Activated CD4-positive, alpha-beta T cell treated with anti-CD3 and anti-CD28 coated beads, Interleukin-2, amount 50 U/mL, for 16 hours (primary cell): ENCODE data around the gene STIM1.
"Not testable (repeated sequence)": the region's sequence is repeated elsewhere in the genome, so short reads cannot be mapped to it uniquely, and the experiment has no call there.

Source experiments
- DNase-seq: peaks from one replicate; pipeline ENCODE4 v3.0.0-alpha.2; 2020

The STIM1 gene

DNA sequence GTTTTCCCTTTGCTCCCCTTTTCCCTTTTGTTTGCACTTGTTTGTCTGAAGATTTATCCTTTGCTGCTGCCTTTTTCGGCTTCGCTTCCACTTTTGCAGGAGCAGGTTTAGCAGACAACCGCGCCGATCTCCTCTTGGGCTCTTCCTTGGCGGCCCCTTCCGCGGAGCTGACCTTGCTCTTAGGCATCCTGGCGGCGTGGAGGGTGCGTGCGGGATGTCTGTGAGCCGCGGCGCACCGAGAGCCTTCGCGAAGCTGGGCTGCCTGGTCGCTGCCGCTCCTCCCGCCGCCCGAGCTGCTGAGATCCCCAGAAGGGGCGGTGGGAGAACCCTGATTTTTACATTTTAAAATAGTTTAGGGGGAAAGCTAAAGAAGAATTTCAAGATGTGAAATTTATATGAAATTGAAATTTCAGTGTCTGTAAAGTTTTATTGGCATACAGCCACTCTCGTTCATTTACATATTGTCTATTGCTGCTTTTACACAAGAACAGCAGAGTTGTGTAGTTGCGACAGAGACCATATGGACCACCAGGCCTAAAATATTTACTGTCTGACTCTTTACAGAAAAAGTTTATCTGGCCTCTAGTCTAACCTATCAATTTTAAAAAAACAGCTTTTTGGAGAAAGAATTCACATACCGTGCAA is 133.9 kb downstream of the STIM1 start:
- no peak for DNase-seq

- DNase-seq: peak; percentile 37
Observed at GRCh38 chr11:3989921-3990290, 134.4 kb downstream of the STIM1 start.

GRCh38 chr11:3990406-3990805 is 134.9 kb downstream of the STIM1 start:
- no peak for DNase-seq

DNA sequence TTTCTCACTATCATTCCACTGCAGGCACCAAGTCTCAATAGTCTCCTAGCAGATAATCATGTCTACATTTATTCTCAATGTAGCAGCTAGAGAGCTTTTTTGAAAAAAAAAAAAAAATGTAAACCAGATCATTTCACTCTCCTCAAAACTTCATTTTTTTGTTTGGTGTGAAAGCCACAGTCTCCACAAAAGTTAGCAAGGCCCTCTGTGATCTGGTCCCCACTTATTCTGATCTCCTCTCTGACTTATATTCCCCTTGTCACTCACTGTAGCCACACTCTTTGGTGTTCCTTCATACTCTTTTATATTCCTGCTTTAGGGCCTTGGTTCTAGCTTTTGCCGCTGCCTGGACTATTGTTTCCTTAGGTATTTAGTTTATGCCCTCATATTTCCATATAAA is 137.5 kb downstream of the STIM1 start:
- DNase-seq: no peak

GRCh38 chr11:3994030-3994640 is 138.7 kb downstream of the STIM1 start:
- DNase-seq: peak; percentile 12

GRCh38 chr11:3995307-3995706 is 139.8 kb downstream of the STIM1 start:
- no peak for DNase-seq

GRCh38 chr11:3995949-3996554 is 140.6 kb downstream of the STIM1 start:
- no peak for DNase-seq

- no peak for DNase-seq
Observed at GRCh38 chr11:3996651-3997050, 141.2 kb downstream of the STIM1 start.

DNA sequence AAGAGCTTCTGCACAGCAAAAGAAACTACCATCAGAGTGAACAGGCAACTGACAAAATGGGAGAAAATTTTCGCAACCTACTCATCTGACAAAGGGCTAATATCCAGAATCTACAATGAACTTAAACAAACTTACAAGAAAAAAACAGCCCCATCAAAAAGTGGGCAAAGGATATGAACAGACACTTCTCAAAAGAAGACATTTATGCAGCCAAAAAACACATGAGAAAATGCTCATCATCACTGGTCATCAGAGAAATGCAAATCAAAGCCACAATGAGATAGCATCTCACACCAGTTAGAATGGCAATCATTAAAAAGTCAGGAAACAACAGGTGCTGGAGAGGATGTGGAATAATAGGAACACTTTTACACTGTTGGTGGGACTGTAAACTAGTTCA is 149.3 kb downstream of the STIM1 start:
- not testable (repeated sequence) for DNase-seq

DNA sequence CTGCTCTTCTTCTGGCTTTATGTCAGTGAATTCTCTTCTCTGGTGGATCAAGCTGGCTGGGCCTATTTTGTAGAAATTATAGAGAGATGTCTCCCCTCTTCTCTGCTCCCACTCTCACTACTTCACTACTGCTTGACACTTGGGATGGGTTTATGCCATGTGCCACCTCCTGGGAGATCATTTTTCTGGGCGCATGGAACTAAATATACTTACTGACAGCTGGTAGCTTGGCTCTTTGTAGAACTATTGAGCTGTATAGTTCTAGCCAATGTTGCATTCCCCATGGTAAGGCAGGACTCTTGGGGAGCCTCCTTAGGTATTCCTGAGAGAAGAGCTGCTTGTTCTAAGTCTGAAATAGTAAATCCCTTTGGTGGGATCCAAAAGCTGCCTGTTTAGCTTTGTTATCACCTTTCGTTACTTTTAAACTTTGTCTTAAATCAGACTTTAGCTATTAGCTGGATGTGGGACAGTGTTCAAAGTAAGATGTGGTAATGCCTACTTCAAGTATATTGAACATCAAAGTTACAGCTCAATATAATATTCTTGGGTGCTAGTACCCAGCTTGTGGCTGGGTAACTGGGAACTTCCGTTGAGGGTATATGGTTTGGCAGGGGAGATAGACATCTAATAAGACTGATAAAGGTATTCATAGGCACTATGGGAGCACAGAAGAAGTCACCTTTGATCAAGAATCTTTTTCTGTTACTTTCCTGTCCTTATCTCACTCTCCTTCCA is 151.6 kb downstream of the STIM1 start:
- DNase-seq: no peak

DNA sequence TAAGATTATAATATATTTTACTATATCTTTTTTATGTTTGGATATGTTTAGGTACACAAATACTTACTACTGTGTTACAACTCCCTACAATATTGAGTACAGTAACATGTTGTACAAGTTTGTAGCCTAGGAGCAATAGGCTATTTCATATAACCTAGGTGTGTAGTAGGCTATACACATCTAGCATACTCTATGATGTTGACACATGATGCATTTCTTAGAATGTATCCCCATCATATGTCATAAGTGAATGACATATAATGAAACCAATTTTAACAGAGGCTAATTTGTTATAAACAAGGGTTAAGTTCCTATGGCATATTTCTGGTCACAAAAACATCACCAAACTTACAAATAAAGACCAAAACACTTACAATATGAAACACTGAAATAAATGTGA is 152.7 kb downstream of the STIM1 start:
- DNase-seq: no peak

DNA sequence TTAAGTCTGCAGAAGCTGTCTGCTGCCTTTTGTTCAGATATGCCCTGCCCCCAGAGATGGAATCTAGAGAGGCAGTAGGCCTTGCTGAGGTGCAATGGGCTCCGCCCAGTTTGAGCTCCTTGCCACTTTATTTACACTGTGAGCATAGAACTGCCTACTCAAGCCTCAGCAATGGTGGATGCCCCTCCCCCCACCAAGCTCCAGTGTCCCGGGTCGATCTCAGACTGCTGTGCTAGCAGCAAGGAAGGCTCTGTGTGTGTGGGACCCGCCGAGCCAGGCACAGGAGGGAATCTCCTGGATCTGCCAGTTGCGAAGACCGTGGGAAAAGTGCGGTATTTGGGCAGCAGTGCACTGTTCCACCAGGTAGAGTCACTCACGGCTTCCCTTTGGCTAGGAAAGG is 161.1 kb downstream of the STIM1 start:
- not testable (repeated sequence) for DNase-seq

GRCh38 chr11:4017129-4017528 is 161.7 kb downstream of the STIM1 start:
- DNase-seq: no peak

- no peak for DNase-seq
Observed at GRCh38 chr11:4018641-4019040, 163.2 kb downstream of the STIM1 start.

DNA sequence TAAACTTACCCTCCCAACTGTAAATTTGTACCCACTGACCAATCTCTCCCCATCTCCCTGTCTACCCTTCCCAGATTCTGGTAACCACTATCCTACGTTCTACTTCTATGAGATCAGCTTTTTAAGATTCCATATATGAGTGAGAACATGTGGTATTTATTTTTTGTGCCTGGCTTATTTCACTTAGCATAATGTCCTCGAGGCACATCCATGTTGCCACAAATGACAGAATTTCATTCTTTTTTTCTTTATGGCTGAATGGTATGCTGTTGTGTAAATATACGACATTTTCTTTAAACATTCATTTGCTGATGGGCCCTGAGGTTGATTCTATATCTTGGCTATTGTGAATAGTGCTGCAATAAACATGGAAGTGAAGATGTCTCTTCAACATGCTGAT is 164.4 kb downstream of the STIM1 start:
- no peak for DNase-seq

DNA sequence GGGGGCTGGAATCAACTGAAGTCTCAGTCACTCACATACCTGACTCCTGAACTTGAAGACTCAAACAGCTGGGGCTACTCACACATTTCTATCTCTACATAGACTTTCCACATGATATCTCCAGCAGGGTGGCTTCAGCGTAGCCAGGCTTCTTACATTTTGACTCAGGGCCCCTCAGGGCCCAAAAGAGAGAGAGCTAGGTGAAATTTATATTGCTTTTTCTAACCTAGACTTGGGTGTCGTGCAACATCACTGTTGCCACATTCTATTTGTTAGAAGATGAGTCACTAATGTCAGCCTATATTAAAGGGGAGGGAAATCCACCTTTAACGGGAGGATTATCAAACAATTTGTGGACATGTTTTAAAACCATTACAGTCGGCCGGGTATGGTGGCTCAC is 167.2 kb downstream of the STIM1 start:
- DNase-seq: no peak

DNA sequence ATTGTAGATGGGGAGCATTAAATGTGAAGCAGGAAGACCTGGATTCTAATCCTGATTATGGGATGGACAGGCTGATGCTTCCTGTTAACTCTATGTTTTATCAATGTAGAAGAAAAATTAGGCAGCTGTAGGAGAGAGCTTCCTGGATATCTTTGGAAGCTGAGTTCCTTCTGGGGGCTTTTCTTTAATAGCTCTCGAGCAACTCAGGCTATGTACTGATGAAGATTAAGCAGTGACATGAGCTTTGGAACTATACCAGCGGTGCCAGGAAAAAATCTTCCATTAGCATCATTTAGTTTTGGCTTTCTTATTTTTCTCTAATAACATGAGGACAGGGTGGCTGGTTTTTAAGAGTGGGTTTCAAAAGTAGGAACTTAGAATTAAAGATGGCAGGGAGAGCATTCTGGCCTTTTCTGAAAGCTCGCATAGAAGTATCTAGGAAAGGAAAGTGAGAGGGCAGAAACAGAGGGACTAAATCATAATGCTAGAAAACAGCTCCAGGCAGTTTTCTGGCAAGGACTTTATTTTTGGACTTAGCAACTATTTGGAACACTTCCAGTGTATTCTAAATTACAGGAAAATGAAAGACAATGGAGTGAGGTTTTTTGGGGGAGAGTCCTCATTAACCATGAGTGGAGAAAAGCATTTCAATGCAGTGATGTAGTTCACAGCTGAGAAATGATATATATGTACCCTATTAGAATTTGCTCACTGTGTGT is 169.9 kb downstream of the STIM1 start:
- DNase-seq: no peak

DNA sequence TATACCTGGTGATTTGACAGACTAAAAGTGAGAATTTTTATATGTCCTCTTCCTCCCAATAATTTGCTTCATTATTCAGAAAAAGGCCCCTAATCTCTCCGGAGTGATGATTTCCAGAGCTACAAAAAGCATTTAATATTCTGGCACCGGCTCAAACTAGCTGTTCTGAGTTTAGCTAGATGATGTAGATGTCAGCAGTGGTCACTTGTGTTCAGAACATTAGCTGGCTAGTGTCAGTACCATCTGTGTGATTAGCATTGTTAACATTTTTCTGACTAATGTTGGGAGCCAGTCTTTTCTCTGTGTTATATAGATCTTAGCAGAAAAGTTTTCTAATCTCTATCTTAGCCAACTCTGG is 170.5 kb downstream of the STIM1 start:
- no peak for DNase-seq

- DNase-seq: no peak
Observed at GRCh38 chr11:4026389-4026788, 170.9 kb downstream of the STIM1 start.

- no peak for DNase-seq
Observed at GRCh38 chr11:4027746-4028145, 172.3 kb downstream of the STIM1 start.

DNA sequence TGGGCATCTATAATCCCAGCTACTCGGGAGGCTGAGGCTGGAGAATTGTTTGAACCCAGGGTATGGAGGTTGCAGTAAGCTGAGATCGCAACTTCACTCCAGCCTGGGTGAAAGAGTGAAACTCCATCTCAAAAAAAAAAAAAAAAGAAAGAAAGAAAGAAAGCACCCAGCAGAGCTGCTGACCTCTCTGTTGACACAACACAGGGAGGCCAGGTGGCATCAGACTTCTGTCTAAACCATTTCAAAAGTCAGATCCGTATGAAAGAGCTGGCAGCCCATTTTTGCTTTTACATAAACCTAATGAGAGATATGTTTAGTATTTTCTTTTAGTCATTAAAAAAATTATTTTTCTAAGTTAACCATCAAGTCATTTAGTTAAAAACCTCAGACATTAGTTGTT is 174.7 kb downstream of the STIM1 start:
- DNase-seq: no peak

- DNase-seq: no peak
Observed at GRCh38 chr11:4032097-4032496, 176.6 kb downstream of the STIM1 start.

DNA sequence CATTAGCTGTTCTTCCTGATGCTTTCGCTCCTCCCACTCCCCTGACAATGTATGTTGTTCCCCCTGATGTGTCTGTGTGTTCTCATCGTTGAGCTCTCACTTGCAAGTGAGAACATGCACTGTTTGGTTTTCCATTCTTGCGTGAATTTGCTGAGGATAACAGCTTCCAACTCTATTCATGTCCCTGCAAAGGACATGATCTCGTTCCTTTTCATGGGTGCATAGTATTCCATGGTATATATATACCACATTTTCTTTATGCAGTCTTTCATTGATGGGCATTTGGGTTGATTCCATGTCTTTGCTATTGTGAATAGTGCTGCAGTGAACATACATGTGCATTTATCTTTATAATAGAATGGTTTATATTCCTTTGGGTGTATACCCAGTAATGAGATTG is 180.5 kb downstream of the STIM1 start:
- DNase-seq: no peak
